ENCODE measurements around the gene ARHGAP27. TPM values are rescaled to one million over a fixed set of nuclear protein-coding genes. Genes with fewer than 3 reads are reported as not detected.

ARHGAP27 gene
- polyA plus RNA-seq, 3 donors = 47.2 to 315 (median 55.0) TPM

GRCh38 chr17:45387739-45388138 lies 44.9 kb downstream of the ARHGAP27 start:
- H3K4me1 Mint-ChIP-seq = peaks cover 29% of the 10 kb centered on the region
- intact Hi-C loops (cut with micrococcal nuclease) = loop anchor here (5.0 to 10.0 kb wide), 2 partner anchors 170 to 253 kb away; partner anchors contain the start of genes ACBD4 (in 1 of the 2) and PLCD3 (in 1 of the 2)
- H3K36me3 Mint-ChIP-seq = no peaks in the 10 kb centered on the region
- H3K27ac ChIP-seq (ENCODE audit: low read depth in 1 of 2, low read length in 2 of 2) = no peak overlapping the region
- no peak overlapping the region for H3K9ac ChIP-seq (ENCODE audit: insufficient read depth, low read length, poor library complexity, severe bottlenecking)
- H3K36me3 ChIP-seq (replicated peaks in 1 of 2; ENCODE audit: control insufficient read depth in 1 of 2, insufficient read depth in 2 of 2, low read length in 2 of 2) = no peaks in the 10 kb centered on the region
- no peak overlapping the region for H3K4me2 ChIP-seq (replicated peaks; ENCODE audit: extremely low read depth, low read length, poor library complexity, severe bottlenecking)
- H3K27me3 Mint-ChIP-seq (ENCODE audit: low read depth in 3 of 3) = peaks cover 5 to 29% (median 9%) of the 10 kb centered on the region in 3 donors
- H3K4me1 ChIP-seq (ENCODE audit: control insufficient read depth in 1 of 2, insufficient read depth in 2 of 2, low read length in 2 of 2) = peaks cover 9 to 10% of the 10 kb centered on the region in 2 donors
- no peak overlapping the region for H3K4me3 ChIP-seq (replicated peaks in 1 of 3; ENCODE audit: low read depth in 2 of 3, low read length in 3 of 3)
- no peaks in the 10 kb centered on the region for H3K79me2 ChIP-seq (ENCODE audit: insufficient read depth, low read length)
- H4K20me1 ChIP-seq (ENCODE audit: insufficient read depth, low read length) = peaks cover 14% of the 10 kb centered on the region
- H3K9me3 Mint-ChIP-seq = peaks cover 0 to 3% (median 0%) of the 10 kb centered on the region in 7 donors
- no peak overlapping the region for H3K27ac Mint-ChIP-seq
- DNase-seq = no peak
- no peaks in the 10 kb centered on the region for H3K9me3 ChIP-seq (replicated peaks in 1 of 2; ENCODE audit: control insufficient read depth in 1 of 2, insufficient read depth in 1 of 2, low read length in 2 of 2)
- 100% methylated on average over 3 of the region's 3 CpGs for WGBS (ENCODE audit: insufficient coverage)
- H3K4me3 Mint-ChIP-seq = no peak overlapping the region
- no peaks in the 10 kb centered on the region for H3K27me3 ChIP-seq (ENCODE audit: control insufficient read depth in 2 of 2, insufficient read depth in 2 of 2, low read length in 2 of 2)
- H2AFZ ChIP-seq (ENCODE audit: insufficient read depth, low read depth, low read length, poor library complexity, severe bottlenecking) = no peak overlapping the region
- no peak for TF ChIP-seq CTCF (IDR thresholded peaks at IDR 0.05)

- 67% methylated on average over 1 of the region's 4 CpGs for WGBS (ENCODE audit: insufficient coverage)
- Histone ChIP-seq H3K27ac (ENCODE audit: low read depth in 1 of 2, low read length in 2 of 2) (no peak overlapping the region), H3K36me3 (replicated peaks in 1 of 2; ENCODE audit: control insufficient read depth in 1 of 2, insufficient read depth in 2 of 2, low read length in 2 of 2) (no peaks in the 10 kb centered on the region), H3K27me3 (ENCODE audit: control insufficient read depth in 2 of 2, insufficient read depth in 2 of 2, low read length in 2 of 2) (no peaks in the 10 kb centered on the region), H3K4me1 (ENCODE audit: control insufficient read depth in 1 of 2, insufficient read depth in 2 of 2, low read length in 2 of 2) (peaks cover 10 to 12% of the 10 kb centered on the region in 2 donors), H3K4me2 (replicated peaks; ENCODE audit: extremely low read depth, low read length, poor library complexity, severe bottlenecking) (no peak overlapping the region), H2AFZ (ENCODE audit: insufficient read depth, low read depth, low read length, poor library complexity, severe bottlenecking) (no peak overlapping the region), H3K79me2 (ENCODE audit: insufficient read depth, low read length) (no peaks in the 10 kb centered on the region), H4K20me1 (ENCODE audit: insufficient read depth, low read length) (peaks cover 1% of the 10 kb centered on the region), H3K4me3 (replicated peaks in 1 of 3; ENCODE audit: low read depth in 2 of 3, low read length in 3 of 3) (no peak overlapping the region), H3K9me3 (replicated peaks in 1 of 2; ENCODE audit: control insufficient read depth in 1 of 2, insufficient read depth in 1 of 2, low read length in 2 of 2) (no peaks in the 10 kb centered on the region), H3K9ac (ENCODE audit: insufficient read depth, low read length, poor library complexity, severe bottlenecking) (no peak overlapping the region)
- TF ChIP-seq CTCF (IDR thresholded peaks at IDR 0.05) = no peak
- H3K4me3 Mint-ChIP-seq = no peak overlapping the region
- H3K27me3 Mint-ChIP-seq (ENCODE audit: low read depth in 3 of 3) = peaks cover 3 to 22% (median 9%) of the 10 kb centered on the region in 3 donors
- DNase-seq = no peak
- H3K27ac Mint-ChIP-seq = no peak overlapping the region
- no peaks in the 10 kb centered on the region for H3K36me3 Mint-ChIP-seq
- intact Hi-C loops (cut with micrococcal nuclease) = loop anchor here (5.0 to 10.0 kb wide), 2 partner anchors 169 to 251 kb away; partner anchors contain the start of genes ACBD4 (in 1 of the 2) and PLCD3 (in 1 of the 2)
- H3K9me3 Mint-ChIP-seq = peaks cover 0 to 2% (median 0%) of the 10 kb centered on the region in 7 donors
- H3K4me1 Mint-ChIP-seq = peaks cover 22% of the 10 kb centered on the region
These were observed 46.5 kb downstream of the ARHGAP27 start for GRCh38 chr17:45386178-45386577.
